ENCODE data around the gene PDPK1. TPM values are rescaled to one million over a fixed set of nuclear protein-coding genes. Genes with fewer than 3 reads are reported as not detected.
A peak's percentile ranks its signal among the peaks of the same experiment; 100 is the strongest.

PDPK1 gene
- total and polyA plus RNA-seq, 12 donors, result 23.9 to 69.7 (median 41.0) TPM

- peak overlapping the region in 4 of 5 donors; percentile 96 to 99 (median 98) for H3K27ac ChIP-seq
- peaks cover 0 to 9% of the 10 kb centered on the region in 2 donors for H3K36me3 ChIP-seq (replicated peaks in 1 of 2)
- WGBS, 4 donors, result 73 to 80% (median 74%) methylated on average over 8 to 12 of the region's 12 CpGs
- no peak overlapping the region for H3K4me3 ChIP-seq
- TF ChIP-seq POLR2A (IDR thresholded peaks at IDR 0.05) (no peak), CTCF (IDR thresholded peaks at IDR 0.05) (no peak)
- no peaks in the 10 kb centered on the region for H3K9me3 ChIP-seq (replicated peaks in 1 of 3)
- peaks cover 49 to 64% of the 10 kb centered on the region in 2 donors for H3K4me1 ChIP-seq (replicated peaks in 1 of 2)
- no peaks in the 10 kb centered on the region for H3K27me3 ChIP-seq
- peak in 1 of 7 donors; percentile 25 for DNase-seq
- intact Hi-C loops (cut with DNase I), result no loop called here
Observed at GRCh38 chr16:2517954-2518605, 19.7 kb upstream of the PDPK1 start.

DNA sequence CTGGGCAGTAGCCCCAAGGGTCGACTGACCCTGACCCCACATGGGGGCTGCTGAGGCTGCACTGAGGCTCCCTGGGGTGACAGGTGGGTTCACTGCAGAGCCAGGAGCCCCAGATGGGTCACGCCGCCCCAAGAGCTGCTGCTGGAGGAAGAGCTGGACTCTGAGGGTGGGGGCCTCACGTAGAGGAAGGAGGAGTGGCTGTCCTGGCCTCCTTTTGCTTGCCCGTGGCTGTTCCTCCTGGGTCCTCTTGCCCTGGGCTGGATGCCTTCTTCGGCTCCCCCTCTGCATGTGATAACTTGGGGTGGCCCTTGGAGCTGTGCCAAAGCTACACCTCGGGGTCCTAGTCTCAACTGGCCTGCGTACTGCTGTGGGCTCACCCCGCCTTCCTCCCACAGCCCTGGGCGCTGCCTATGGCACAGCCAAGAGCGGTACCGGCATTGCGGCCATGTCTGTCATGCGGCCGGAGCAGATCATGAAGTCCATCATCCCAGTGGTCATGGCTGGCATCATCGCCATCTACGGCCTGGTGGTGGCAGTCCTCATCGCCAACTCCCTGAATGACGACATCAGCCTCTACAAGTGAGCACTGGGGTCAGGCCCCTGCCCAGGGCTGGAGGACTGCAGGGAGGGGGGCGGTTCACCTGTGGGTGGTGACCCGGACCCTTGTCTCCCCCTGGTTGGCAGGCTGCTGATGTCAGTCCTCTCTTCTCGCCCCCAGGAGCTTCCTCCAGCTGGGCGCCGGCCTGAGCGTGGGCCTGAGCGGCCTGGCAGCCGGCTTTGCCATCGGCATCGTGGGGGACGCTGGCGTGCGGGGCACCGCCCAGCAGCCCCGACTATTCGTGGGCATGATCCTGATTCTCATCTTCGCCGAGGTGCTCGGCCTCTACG lies 18.8 kb upstream of the PDPK1 start:
- Histone ChIP-seq H3K27me3 (no peaks in the 10 kb centered on the region), H3K4me1 (replicated peaks in 1 of 2) (peaks cover 49 to 61% of the 10 kb centered on the region in 2 donors), H3K9me3 (replicated peaks in 1 of 3) (no peaks in the 10 kb centered on the region), H3K36me3 (replicated peaks in 1 of 2) (peaks cover 0 to 18% of the 10 kb centered on the region in 2 donors), H3K27ac (peak overlapping the region; percentile 25 to 99 (median 97)), H3K4me3 (peak overlapping the region in 1 of 4 donors; percentile 89)
- TF ChIP-seq POLR2A (IDR thresholded peaks at IDR 0.05), result no peak
- no peak for TF ChIP-seq CTCF (IDR thresholded peaks at IDR 0.05)
- peak in 2 of 7 donors; percentile 49 to 56 for DNase-seq
- 78 to 83% (median 82%) methylated on average over 25 to 39 of the region's 39 CpGs for WGBS, 4 donors
- intact Hi-C loops (cut with DNase I), result no loop called here

GRCh38 chr16:2519711-2520080 lies 18.1 kb upstream of the PDPK1 start:
- Histone ChIP-seq H3K4me1 (replicated peaks in 1 of 2) (peaks cover 49 to 61% of the 10 kb centered on the region in 2 donors), H3K27me3 (no peaks in the 10 kb centered on the region)

DNA sequence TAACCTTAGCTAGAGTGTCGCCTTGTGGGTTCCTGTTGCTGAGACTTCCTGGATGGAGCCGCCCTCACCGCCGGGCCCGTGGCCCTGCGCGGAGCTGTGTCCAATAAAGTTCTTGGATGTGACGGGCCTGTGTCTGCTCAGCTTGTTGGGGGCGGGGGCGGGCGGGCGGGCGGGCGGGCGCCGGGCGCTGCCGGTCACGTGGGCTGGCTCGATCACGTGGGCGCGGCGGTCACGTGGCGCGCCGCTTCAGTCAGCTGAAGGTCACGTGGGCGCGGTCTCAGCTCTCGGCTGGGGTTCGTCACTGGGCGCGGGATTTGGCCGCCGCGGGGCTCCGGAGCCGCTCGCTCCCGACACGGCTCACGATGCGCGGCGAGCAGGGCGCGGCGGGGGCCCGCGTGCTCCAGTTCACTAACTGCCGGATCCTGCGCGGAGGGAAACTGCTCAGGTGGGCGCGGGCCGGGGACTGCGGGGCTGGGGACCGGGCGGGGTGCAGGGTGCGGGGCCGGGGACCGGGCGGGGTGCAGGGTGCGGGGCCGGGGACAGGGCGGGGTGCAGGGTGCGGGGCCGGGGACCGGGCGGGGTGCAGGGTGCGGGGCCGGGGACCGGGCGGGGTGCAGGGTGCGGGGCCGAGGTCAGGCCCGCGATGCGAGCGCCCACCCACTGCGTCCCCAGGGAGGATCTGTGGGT lies 17.6 kb upstream of the PDPK1 start, which contains the start of gene AMDHD2:
TSS of gene AMDHD2 (plus strand) at position 275 of the 687 bp plus-strand sequence. CDS start at position 363, 88 bp downstream.
- 0 to 1% (median 0%) methylated on average over 1 to 83 of the region's 83 CpGs for WGBS, 4 donors
- intact Hi-C loops (cut with DNase I), result no loop called here
- no peaks in the 10 kb centered on the region for H3K9me3 ChIP-seq (replicated peaks in 1 of 3)
- H3K36me3 ChIP-seq (replicated peaks in 1 of 2), result peaks cover 0 to 30% of the 10 kb centered on the region in 2 donors
- peak within 1 kb of the TSS; percentile 25 to 99 (median 96) for H3K27ac ChIP-seq
- TF ChIP-seq CTCF (IDR thresholded peaks at IDR 0.05) (no peak), POLR2A (IDR thresholded peaks at IDR 0.05) (peak; percentile 52 to 85)
- DNase-seq, result peak; percentile 92 to 97 (median 94)
- H3K4me1 ChIP-seq (replicated peaks in 1 of 2), result peaks cover 45 to 55% of the 10 kb centered on the region in 2 donors
- peak within 1 kb of the TSS in 3 of 4 donors; percentile 39 to 89 (median 73) for H3K4me3 ChIP-seq
- no peaks in the 10 kb centered on the region for H3K27me3 ChIP-seq

More at GRCh38 chr16:2519711-2520080, 18.1 kb upstream of the PDPK1 start:
- peak in 3 of 7 donors; percentile 35 to 49 (median 46) for DNase-seq
- Histone ChIP-seq H3K4me3 (peak overlapping the region in 1 of 4 donors; percentile 89), H3K27ac (peak overlapping the region; percentile 25 to 99 (median 96)), H3K9me3 (replicated peaks in 1 of 3) (no peaks in the 10 kb centered on the region), H3K36me3 (replicated peaks in 1 of 2) (peaks cover 0 to 25% of the 10 kb centered on the region in 2 donors)
- intact Hi-C loops (cut with DNase I), result no loop called here
- no peak for TF ChIP-seq POLR2A (IDR thresholded peaks at IDR 0.05)
- WGBS, 4 donors, result 32 to 44% (median 38%) methylated on average over 16 to 22 of the region's 22 CpGs
